WTC11 (cell line): Measurements from ENCODE around the gene LFNG.

Source experiments
- CBFB ChIP-seq: sonication (generic); formaldehyde crosslinking; IDR thresholded peaks from 2 replicates; pipeline ENCODE4 v1.8.1; 2022; ENCODE audit warnings: mild to moderate bottlenecking, low read depth, missing genetic modification reagents
- CTCF ChIP-seq: fragments of 200-600 bp; IDR thresholded peaks from 2 replicates; pipeline ENCODE4 v1.8.0; 2022; ENCODE audit warnings: antibody characterized with exemption
- ELF4 ChIP-seq: sonication (generic); formaldehyde crosslinking; IDR thresholded peaks from 2 replicates; pipeline ENCODE4 v1.8.1; 2022; ENCODE audit warnings: low read depth, mild to moderate bottlenecking, moderate library complexity, missing genetic modification reagents
- FOXP1 ChIP-seq: sonication (generic); formaldehyde crosslinking; IDR thresholded peaks from 2 replicates; pipeline ENCODE4 v1.8.0; 2022; ENCODE audit warnings: missing genetic modification reagents, mild to moderate bottlenecking, moderate library complexity, borderline replicate concordance

GRCh38 chr7:2481195-2481594 lies 38.4 kb upstream of the LFNG start:
- TF ChIP-seq FOXP1 (CRISPR knock-in tag) (no peak), CTCF (no peak), ELF4 (no peak), CBFB (CRISPR knock-in tag) (no peak)
